H9 (cell line): ENCODE measurements around the gene MMP15. TPM values are rescaled to one million over a fixed set of nuclear protein-coding genes. Genes with fewer than 3 reads are reported as not detected.

Experiments used
- DNase-seq: peaks from one replicate; pipeline ENCODE4 v3.0.0-alpha.2; 2017
- H2AFZ ChIP-seq: one replicate; pipeline ENCODE4 v1.6.1; 2013; ENCODE audit warnings: mild to moderate bottlenecking, low read length, control low read depth, moderate library complexity
- H2AK5ac ChIP-seq: 2 replicates; pipeline ENCODE4 v1.6.1; 2013; ENCODE audit warnings: low read length, control low read depth, mixed read lengths; ENCODE audit not compliant: insufficient read length
- H2BK120ac ChIP-seq: one replicate; pipeline ENCODE4 v1.6.1; 2013; ENCODE audit warnings: low read depth, mild to moderate bottlenecking, low read length, control low read depth, inconsistent platforms; ENCODE audit not compliant: poor library complexity, severe bottlenecking
- H2BK12ac ChIP-seq: 2 replicates; pipeline ENCODE4 v1.6.1; 2013; ENCODE audit warnings: low read length, control low read depth, mixed read lengths, low read depth; ENCODE audit not compliant: insufficient read length
- H2BK15ac ChIP-seq: 2 replicates; pipeline ENCODE4 v1.6.1; 2013; ENCODE audit warnings: low read depth, low read length, control low read depth
- H2BK20ac ChIP-seq: one replicate; pipeline ENCODE4 v1.6.1; 2013; ENCODE audit warnings: low read depth, mild to moderate bottlenecking, low read length, control low read depth, inconsistent platforms; ENCODE audit not compliant: poor library complexity, severe bottlenecking
- H2BK5ac ChIP-seq: 2 replicates; pipeline ENCODE4 v1.6.1; 2013; ENCODE audit warnings: low read length, control low read depth, mixed read lengths; ENCODE audit not compliant: insufficient read length
- H3K14ac ChIP-seq: 2 replicates; pipeline ENCODE4 v1.6.1; 2013; ENCODE audit warnings: low read length, control low read depth; ENCODE audit not compliant: insufficient read depth
- H3K18ac ChIP-seq: 2 replicates; pipeline ENCODE4 v1.6.1; 2013; ENCODE audit warnings: low read depth, mild to moderate bottlenecking, mixed read lengths, low read length, control low read depth; ENCODE audit not compliant: insufficient read length
- H3K23ac ChIP-seq: 2 replicates; pipeline ENCODE4 v1.6.1; 2013; ENCODE audit warnings: low read length, control low read depth, mixed read lengths, low read depth; ENCODE audit not compliant: insufficient read length
- H3K23me2 ChIP-seq: 2 replicates; pipeline ENCODE4 v1.6.1; 2013; ENCODE audit warnings: low read depth, mild to moderate bottlenecking, mixed read lengths, low read length, control low read depth; ENCODE audit not compliant: insufficient read length, poor library complexity, severe bottlenecking
- H3K27ac ChIP-seq: 2 replicates; pipeline ENCODE4 v1.5.1; 2013; ENCODE audit warnings: low read length, control low read depth, mixed read lengths, low read depth; ENCODE audit not compliant: insufficient read length
- H3K27me3 ChIP-seq: 2 replicates; pipeline ENCODE4 v1.6.1; 2013; ENCODE audit warnings: low read length, control low read depth, inconsistent platforms; ENCODE audit not compliant: insufficient read depth
- H3K4ac ChIP-seq: 2 replicates; pipeline ENCODE4 v1.6.1; 2013; ENCODE audit warnings: low read depth, mild to moderate bottlenecking, control low read depth, inconsistent platforms, low read length, moderate library complexity
- H3K4me1 ChIP-seq: 2 replicates; pipeline ENCODE4 v1.6.1; 2013; ENCODE audit warnings: low read length, control low read depth, inconsistent platforms; ENCODE audit not compliant: insufficient read depth
- H3K4me2 ChIP-seq: 2 replicates; pipeline ENCODE4 v1.6.1; 2013; ENCODE audit warnings: low read length, control low read depth, mixed read lengths; ENCODE audit not compliant: insufficient read length, insufficient read depth
- H3K56ac ChIP-seq: 2 replicates; pipeline ENCODE4 v1.6.1; 2013; ENCODE audit warnings: low read depth, mild to moderate bottlenecking, mixed read lengths, low read length, control low read depth; ENCODE audit not compliant: insufficient read length
- H3K79me1 ChIP-seq: 2 replicates; pipeline ENCODE4 v1.6.1; 2013; ENCODE audit warnings: low read depth, mild to moderate bottlenecking, moderate library complexity, low read length, control low read depth, inconsistent platforms; ENCODE audit not compliant: insufficient read depth, poor library complexity, severe bottlenecking
- H3K79me2 ChIP-seq: 2 replicates; pipeline ENCODE4 v1.6.1; 2013; ENCODE audit warnings: low read length, control low read depth, inconsistent platforms; ENCODE audit not compliant: insufficient read depth
- H3K9ac ChIP-seq: 2 replicates; pipeline ENCODE4 v1.6.1; 2013; ENCODE audit warnings: low read length, control low read depth, mixed read lengths; ENCODE audit not compliant: insufficient read length; ENCODE audit errors: extremely low read depth
- H3K9me3 ChIP-seq: one replicate; pipeline ENCODE4 v1.6.1; 2013; ENCODE audit warnings: low read depth, low read length, inconsistent platforms; ENCODE audit not compliant: control insufficient read depth
- H3T11ph ChIP-seq: one replicate; pipeline ENCODE4 v1.6.1; 2013; ENCODE audit warnings: mild to moderate bottlenecking, low read length, control low read depth, inconsistent platforms
- H4K20me1 ChIP-seq: one replicate; pipeline ENCODE4 v1.6.1; 2013; ENCODE audit not compliant: control insufficient read depth, insufficient read length, insufficient read depth
- H4K5ac ChIP-seq: 2 replicates; pipeline ENCODE4 v1.6.1; 2013; ENCODE audit warnings: low read depth, mild to moderate bottlenecking, mixed read lengths, low read length, control low read depth; ENCODE audit not compliant: insufficient read length
- H4K8ac ChIP-seq: replicated peaks from 2 replicates; pipeline ENCODE4 v1.6.1; 2013; ENCODE audit warnings: low read length, control low read depth, mixed read lengths, low read depth; ENCODE audit not compliant: insufficient read length
- H4K91ac ChIP-seq: 2 replicates; pipeline ENCODE4 v1.6.1; 2013; ENCODE audit warnings: low read depth, mild to moderate bottlenecking, moderate library complexity, mixed read lengths, low read length, control low read depth; ENCODE audit not compliant: insufficient read length
- H3K27ac Mint-ChIP-seq, 3 experiments: 2 replicates in 2 of 3; 3 replicates in 1 of 3; pipeline ENCODE4 v1.8.0; 2020 to 2021; ENCODE audit warnings: mixed read lengths in 3 of 3, mild to moderate bottlenecking in 1 of 3, moderate library complexity in 1 of 3
- H3K27me3 Mint-ChIP-seq: 2 replicates; pipeline ENCODE4 v1.8.0; 2021; ENCODE audit warnings: low read depth, mild to moderate bottlenecking, moderate library complexity, mixed read lengths
- H3K36me3 Mint-ChIP-seq, 3 experiments: 2 replicates in 2 of 3; 3 replicates in 1 of 3; pipeline ENCODE4 v1.8.0; 2020 to 2021; ENCODE audit warnings: low read depth in 3 of 3, mixed read lengths in 3 of 3; ENCODE audit not compliant: insufficient read depth in 1 of 3
- H3K4me1 Mint-ChIP-seq, 2 experiments: 2 replicates each; pipeline ENCODE4 v1.8.0; 2020; ENCODE audit warnings: mixed read lengths in 2 of 2
- H3K4me3 Mint-ChIP-seq, 2 experiments: 2 replicates in 1 of 2; 3 replicates in 1 of 2; pipeline ENCODE4 v1.8.0; 2020 to 2021; ENCODE audit warnings: mild to moderate bottlenecking in 2 of 2, mixed read lengths in 2 of 2, moderate library complexity in 1 of 2
- H3K9me3 Mint-ChIP-seq, 2 experiments: 2 replicates in 1 of 2; 3 replicates in 1 of 2; pipeline ENCODE4 v1.8.0; 2020; ENCODE audit warnings: mild to moderate bottlenecking in 2 of 2, mixed read lengths in 2 of 2, moderate library complexity in 1 of 2
- WGBS: extraction: QIAGEN DNeasy Blood & Tissue Kit; methylation state at CpG from one replicate; pipeline ENCODE4 v1.1.7; 2013; ENCODE audit warnings: missing lambda C conversion rate, low lambda C conversion rate, mixed read lengths; ENCODE audit not compliant: insufficient read length; ENCODE audit errors: extremely low coverage; 5-methylcytosine and 5-hydroxymethylcytosine counted together
- total RNA-seq: library from RNA; stranded (reverse); gene quantifications from 2 replicates; pipeline ENCODE4 v1.2.1, GENCODE V29; 2021
- TF ChIP-seq, protein P1 (sequence below): fragments of 200-600 bp; sonication (generic); conservative IDR thresholded peaks from 3 replicates; pipeline ENCODE4 v1.8.0; 2021; ENCODE audit warnings: antibody characterized with exemption, mild to moderate bottlenecking

The MMP15 gene
- total RNA-seq, 1 experiment from 2014 or later, result 32.9 TPM

DNA sequence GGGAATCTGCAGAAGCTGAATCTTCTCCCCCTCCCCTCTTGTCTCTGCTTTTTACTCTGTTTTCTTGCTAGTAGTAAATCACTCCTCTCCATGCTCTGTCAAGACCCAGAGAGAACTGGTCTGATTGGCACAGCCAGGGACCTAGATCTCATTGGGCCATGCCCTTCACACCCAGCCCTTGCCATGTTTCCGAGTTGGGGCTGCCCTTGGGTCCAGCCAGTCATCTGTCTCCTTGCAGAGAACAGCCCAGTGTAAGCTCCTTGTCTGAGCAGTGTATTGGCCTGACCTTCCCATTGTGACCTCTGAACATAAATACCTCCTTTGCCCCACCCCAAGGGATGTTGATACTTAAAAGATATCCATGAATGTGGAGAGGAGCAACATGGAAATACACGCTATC is 3.9 kb downstream of the MMP15 start:
- no peak overlapping the region for H3K23ac ChIP-seq
- H2AK5ac ChIP-seq, result no peak overlapping the region
- Mint-ChIP-seq H3K27ac (peak overlapping the region in 1 of 3 experiments; percentile 48; a peak in 2 of 7 replicates), H3K4me3 (peak overlapping the region in 1 of 2 experiments; percentile 21; a peak in 1 of 5 replicates), H3K4me1 (peaks cover 36 to 44% of the 10 kb centered on the region in 2 experiments), H3K36me3 (peaks cover 0 to 6% (median 5%) of the 10 kb centered on the region in 3 experiments; a peak in 3 of 7 replicates), H3K9me3 (no peaks in the 10 kb centered on the region), H3K27me3 (peaks cover 3% of the 10 kb centered on the region; the same call in 1 of the 2 replicates)
- peaks cover 17% of the 10 kb centered on the region for H3K23me2 ChIP-seq
- no peak overlapping the region for H3T11ph ChIP-seq
- no peak overlapping the region for H3K4ac ChIP-seq
- H3K9ac ChIP-seq, result no peak overlapping the region
- H3K56ac ChIP-seq, result no peak overlapping the region
- TF ChIP-seq, protein P1, sequence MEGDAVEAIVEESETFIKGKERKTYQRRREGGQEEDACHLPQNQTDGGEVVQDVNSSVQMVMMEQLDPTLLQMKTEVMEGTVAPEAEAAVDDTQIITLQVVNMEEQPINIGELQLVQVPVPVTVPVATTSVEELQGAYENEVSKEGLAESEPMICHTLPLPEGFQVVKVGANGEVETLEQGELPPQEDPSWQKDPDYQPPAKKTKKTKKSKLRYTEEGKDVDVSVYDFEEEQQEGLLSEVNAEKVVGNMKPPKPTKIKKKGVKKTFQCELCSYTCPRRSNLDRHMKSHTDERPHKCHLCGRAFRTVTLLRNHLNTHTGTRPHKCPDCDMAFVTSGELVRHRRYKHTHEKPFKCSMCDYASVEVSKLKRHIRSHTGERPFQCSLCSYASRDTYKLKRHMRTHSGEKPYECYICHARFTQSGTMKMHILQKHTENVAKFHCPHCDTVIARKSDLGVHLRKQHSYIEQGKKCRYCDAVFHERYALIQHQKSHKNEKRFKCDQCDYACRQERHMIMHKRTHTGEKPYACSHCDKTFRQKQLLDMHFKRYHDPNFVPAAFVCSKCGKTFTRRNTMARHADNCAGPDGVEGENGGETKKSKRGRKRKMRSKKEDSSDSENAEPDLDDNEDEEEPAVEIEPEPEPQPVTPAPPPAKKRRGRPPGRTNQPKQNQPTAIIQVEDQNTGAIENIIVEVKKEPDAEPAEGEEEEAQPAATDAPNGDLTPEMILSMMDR, result no peak
- WGBS, result no CpG with 5 or more reads among the region's 2 CpGs
- H3K79me2 ChIP-seq, result peaks cover 2% of the 10 kb centered on the region; the same call in 1 of the 2 replicates
- H3K79me1 ChIP-seq, result peaks cover 2% of the 10 kb centered on the region
- no peak overlapping the region for H2BK12ac ChIP-seq
- H3K4me1 ChIP-seq, result peaks cover 12% of the 10 kb centered on the region; the same call in 1 of the 2 replicates
- H4K5ac ChIP-seq, result no peak overlapping the region
- no peak overlapping the region for H2AFZ ChIP-seq
- H3K14ac ChIP-seq, result no peak overlapping the region
- DNase-seq, result no peak
- H3K18ac ChIP-seq, result no peak overlapping the region
- no peak overlapping the region for H2BK120ac ChIP-seq
- H4K91ac ChIP-seq, result no peak overlapping the region
- H2BK5ac ChIP-seq, result no peak overlapping the region
- no peak overlapping the region for H2BK15ac ChIP-seq
- no peaks in the 10 kb centered on the region for H3K9me3 ChIP-seq
- H3K27me3 ChIP-seq, result no peaks in the 10 kb centered on the region
- H3K4me2 ChIP-seq, result no peak overlapping the region
- no peak overlapping the region for H3K27ac ChIP-seq
- no peaks in the 10 kb centered on the region for H4K20me1 ChIP-seq
- no peak overlapping the region for H4K8ac ChIP-seq
- H2BK20ac ChIP-seq, result no peak overlapping the region
